Ovary (tissue), 3 donors: ENCODE results near the gene IFNA1.
"Not testable (repeated sequence)": the region's sequence is repeated elsewhere in the genome, so short reads cannot be mapped to it uniquely, and the experiment has no call there.

Experiments used
- CTCF ChIP-seq, 3 donors: fragments of 450-650 bp in 2 of 3; fragments of 200-600 bp in 1 of 3; IDR thresholded peaks; one replicate each; pipeline versions ENCODE4 v1.5.1 to v1.8.0; 2016 to 2022; ENCODE audit warnings: antibody characterized with exemption in 3 of 3, mild to moderate bottlenecking in 1 of 3
- EP300 ChIP-seq: sonication (generic); formaldehyde crosslinking; IDR thresholded peaks from one replicate; pipeline ENCODE4 v1.6.1; 2017; ENCODE audit warnings: antibody characterized with exemption
- donor health status: DM: no; HTN: no; CAD: no.

GRCh38 chr9:21449312-21449711, 9.1 kb downstream of the IFNA1 start:
- TF ChIP-seq CTCF (IDR thresholded peaks at IDR 0.05); EP300: not testable (repeated sequence)
